Thyroid gland (tissue), 4 donors: ENCODE data around the gene ARHGAP22. TPM values are rescaled to one million over a fixed set of nuclear protein-coding genes. Genes with fewer than 3 reads are reported as not detected.
A peak's percentile ranks its signal among the peaks of the same experiment; 100 is the strongest.

ENCODE experiments used
- DNase-seq, 2 donors: peaks; one replicate each; pipeline ENCODE4 v3.0.0-alpha.2; 2019
- H3K27ac ChIP-seq, 3 donors: fragments of 200-600 bp; sonication (generic); 1 replicate in 2 of 3; 2 replicates in 1 of 3; pipeline ENCODE4 v1.5.1; 2016 to 2019; ENCODE audit warnings: mild to moderate bottlenecking in 1 of 3, moderate library complexity in 1 of 3
- H3K27me3 ChIP-seq: fragments of 200-600 bp; sonication (generic); one replicate; pipeline ENCODE4 v1.5.1; 2019
- H3K36me3 ChIP-seq, 2 donors: fragments of 200-600 bp; sonication (generic); one replicate each; pipeline ENCODE4 v1.5.1; 2016 to 2019
- H3K4me1 ChIP-seq, 2 donors: fragments of 200-600 bp; sonication (generic); one replicate each; pipeline ENCODE4 v1.5.1; 2017 to 2019
- H3K4me3 ChIP-seq, 3 donors: fragments of 200-600 bp; sonication (generic); replicated peaks in 1 of 3; 1 replicate in 2 of 3; 2 replicates in 1 of 3; pipeline ENCODE4 v1.5.1; 2016; ENCODE audit warnings: mild to moderate bottlenecking in 1 of 3
- H3K9me3 ChIP-seq: fragments of 200-600 bp; sonication (generic); one replicate; pipeline ENCODE4 v1.5.1; 2017
- CTCF ChIP-seq, 6 experiments: fragments of 200-600 bp in 3 of 6; fragments of 450-650 bp in 3 of 6; sonication (generic) in 3 of 6; IDR thresholded peaks; one replicate each; pipeline ENCODE4 v1.5.1; 2016 to 2019; ENCODE audit warnings: antibody characterized with exemption in 6 of 6, mild to moderate bottlenecking in 2 of 6, inconsistent platforms in 1 of 6, moderate library complexity in 1 of 6
- POLR2A ChIP-seq, 2 donors: fragments of 450-650 bp; IDR thresholded peaks; one replicate each; pipeline ENCODE4 v1.6.1; 2017; ENCODE audit warnings: antibody characterized with exemption in 2 of 2, mild to moderate bottlenecking in 2 of 2, moderate library complexity in 1 of 2
- WGBS, 2 donors: methylation state at CpG; one replicate each; pipeline ENCODE4 v1.1.5; 2017; 5-methylcytosine and 5-hydroxymethylcytosine counted together
- intact Hi-C: fragments of 100-400 bp; cut with DNase I; formaldehyde crosslinking; loops from one replicate; pipeline ENCODE4 v1.15.1; 2023
- total RNA-seq, 4 donors: library from RNA; depleted of rRNA; stranded (reverse); fragments of >200 nt; gene quantifications; one replicate each; pipeline ENCODE4 v1.2.3, GENCODE V29; 2016

The ARHGAP22 gene
- total RNA-seq, 4 donors from 2014 or later, result 3.4 to 29.5 (median 19.1) TPM

- WGBS, 2 donors, result 87% methylated on average over 8 of the region's 8 CpGs
- peak in 1 of 2 donors; percentile 11 for DNase-seq
- Histone ChIP-seq H3K4me3 (no peak overlapping the region), H3K27me3 (no peaks in the 10 kb centered on the region), H3K36me3 (no peaks in the 10 kb centered on the region), H3K27ac (no peak overlapping the region), H3K4me1 (peaks cover 6 to 13% of the 10 kb centered on the region in 2 donors), H3K9me3 (no peaks in the 10 kb centered on the region)
- intact Hi-C loops, result no loop called here
- TF ChIP-seq POLR2A (IDR thresholded peaks at IDR 0.05), result no peak
- no peak for TF ChIP-seq CTCF (IDR thresholded peaks at IDR 0.05)
Observed at GRCh38 chr10:48606530-48607355, 1.9 kb upstream of the ARHGAP22 start.

- Histone ChIP-seq H3K27ac (no peak overlapping the region), H3K36me3 (no peaks in the 10 kb centered on the region), H3K9me3 (no peaks in the 10 kb centered on the region), H3K27me3 (no peaks in the 10 kb centered on the region), H3K4me1 (peaks cover 6 to 13% of the 10 kb centered on the region in 2 donors), H3K4me3 (no peak overlapping the region)
- intact Hi-C loops, result no loop called here
- WGBS, 2 donors, result 94 to 96% methylated on average over 7 of the region's 7 CpGs
- TF ChIP-seq POLR2A (IDR thresholded peaks at IDR 0.05), result no peak
- TF ChIP-seq CTCF (IDR thresholded peaks at IDR 0.05), result no peak
- DNase-seq, result no peak
Observed at GRCh38 chr10:48605786-48606529, 1.1 kb upstream of the ARHGAP22 start.

- H3K27ac ChIP-seq, result no peak overlapping the region
- DNase-seq, result peak; percentile 38 to 45
- intact Hi-C loops, result no loop called here
Observed at GRCh38 chr10:48604039-48604990, 558 bp downstream of the ARHGAP22 start.

GRCh38 chr10:48603421-48604038 is 1.3 kb downstream of the ARHGAP22 start:
- no peaks in the 10 kb centered on the region for H3K27me3 ChIP-seq
- H3K4me3 ChIP-seq, result no peak overlapping the region
- H3K36me3 ChIP-seq, result no peaks in the 10 kb centered on the region
- intact Hi-C loops, result no loop called here
- TF ChIP-seq CTCF (IDR thresholded peaks at IDR 0.05) (no peak), POLR2A (IDR thresholded peaks at IDR 0.05) (no peak)
- WGBS, 2 donors, result 83 to 93% methylated on average over 4 of the region's 4 CpGs
- no peak overlapping the region for H3K27ac ChIP-seq
- H3K9me3 ChIP-seq, result no peaks in the 10 kb centered on the region
- H3K4me1 ChIP-seq, result peaks cover 6 to 13% of the 10 kb centered on the region in 2 donors
- DNase-seq, result no peak

More at GRCh38 chr10:48604039-48604990, 558 bp downstream of the ARHGAP22 start:
- Histone ChIP-seq H3K9me3 (no peaks in the 10 kb centered on the region), H3K27me3 (no peaks in the 10 kb centered on the region), H3K4me1 (peaks cover 6 to 13% of the 10 kb centered on the region in 2 donors), H3K4me3 (peak overlapping the region in 1 of 3 donors; percentile 28), H3K36me3 (no peaks in the 10 kb centered on the region)
- WGBS, 2 donors, result 26 to 31% methylated on average over 21 to 35 of the region's 42 CpGs
- TF ChIP-seq POLR2A (IDR thresholded peaks at IDR 0.05), result no peak
- TF ChIP-seq CTCF (IDR thresholded peaks at IDR 0.05), result no peak
